Thyroid gland (tissue), 4 donors: ENCODE results near the gene DOCK1.

ENCODE experiments used
- POLR2A ChIP-seq, 2 donors: fragments of 450-650 bp; IDR thresholded peaks; one replicate each; pipeline ENCODE4 v1.6.1; 2017; ENCODE audit warnings: antibody characterized with exemption in 2 of 2, mild to moderate bottlenecking in 2 of 2, moderate library complexity in 1 of 2
- TF ChIP-seq, protein P1 (sequence below), 6 experiments: fragments of 200-600 bp in 3 of 6; fragments of 450-650 bp in 3 of 6; sonication (generic) in 3 of 6; IDR thresholded peaks; one replicate each; pipeline ENCODE4 v1.5.1; 2016 to 2019; ENCODE audit warnings: antibody characterized with exemption in 6 of 6, mild to moderate bottlenecking in 2 of 6, inconsistent platforms in 1 of 6, moderate library complexity in 1 of 6

DNA sequence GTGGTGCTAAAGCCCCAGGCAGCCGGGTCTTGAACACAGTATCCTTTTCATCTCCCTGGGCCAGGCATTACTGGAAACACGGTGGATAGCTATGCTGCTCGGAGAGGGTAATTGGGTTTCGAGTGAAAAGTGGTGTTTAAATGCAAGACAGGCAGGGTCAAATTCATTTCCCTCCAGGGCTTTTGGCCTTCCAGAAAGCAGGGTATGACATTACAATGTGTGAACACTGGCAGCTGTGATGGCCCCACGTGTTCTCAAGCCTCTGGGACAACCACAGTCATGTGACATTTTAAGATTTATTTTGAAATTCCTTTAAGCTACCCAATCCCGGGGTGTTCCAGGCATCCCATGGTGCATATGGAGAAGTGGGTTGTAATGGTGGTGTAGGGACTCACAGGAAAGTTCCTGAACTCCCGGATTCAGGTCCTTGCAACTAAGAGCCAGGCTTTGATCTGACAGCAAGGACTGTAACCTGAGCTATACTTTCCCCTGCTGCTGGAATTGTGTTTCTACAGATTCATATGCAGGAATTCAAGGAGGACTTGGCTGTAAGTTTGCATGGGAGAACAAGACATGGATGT is 244.4 kb downstream of the DOCK1 start:
- TF ChIP-seq, protein P1, sequence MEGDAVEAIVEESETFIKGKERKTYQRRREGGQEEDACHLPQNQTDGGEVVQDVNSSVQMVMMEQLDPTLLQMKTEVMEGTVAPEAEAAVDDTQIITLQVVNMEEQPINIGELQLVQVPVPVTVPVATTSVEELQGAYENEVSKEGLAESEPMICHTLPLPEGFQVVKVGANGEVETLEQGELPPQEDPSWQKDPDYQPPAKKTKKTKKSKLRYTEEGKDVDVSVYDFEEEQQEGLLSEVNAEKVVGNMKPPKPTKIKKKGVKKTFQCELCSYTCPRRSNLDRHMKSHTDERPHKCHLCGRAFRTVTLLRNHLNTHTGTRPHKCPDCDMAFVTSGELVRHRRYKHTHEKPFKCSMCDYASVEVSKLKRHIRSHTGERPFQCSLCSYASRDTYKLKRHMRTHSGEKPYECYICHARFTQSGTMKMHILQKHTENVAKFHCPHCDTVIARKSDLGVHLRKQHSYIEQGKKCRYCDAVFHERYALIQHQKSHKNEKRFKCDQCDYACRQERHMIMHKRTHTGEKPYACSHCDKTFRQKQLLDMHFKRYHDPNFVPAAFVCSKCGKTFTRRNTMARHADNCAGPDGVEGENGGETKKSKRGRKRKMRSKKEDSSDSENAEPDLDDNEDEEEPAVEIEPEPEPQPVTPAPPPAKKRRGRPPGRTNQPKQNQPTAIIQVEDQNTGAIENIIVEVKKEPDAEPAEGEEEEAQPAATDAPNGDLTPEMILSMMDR (IDR thresholded peaks at IDR 0.05) = no peak
- no peak for TF ChIP-seq POLR2A (IDR thresholded peaks at IDR 0.05)
